HCT116 (cell line): ENCODE measurements around the gene RPGRIP1. TPM values are rescaled to one million over a fixed set of nuclear protein-coding genes. Genes with fewer than 3 reads are reported as not detected.

Source experiments
- ATAC-seq: fragments of 200-7000 bp; cut with Tn5 transposase; 2 replicates; pipeline ENCODE4 v1.9.1; 2020; ENCODE audit warnings: mild to moderate bottlenecking, moderate library complexity
- BruUV-seq: library from RNA; stranded (reverse); fragments of 400-500 nt; replicated peaks from 2 replicates; lab custom pipeline; 2021; lab: Mats Ljungman, UMichigan
- CTCF ChIA-PET: fragments of 300-600 bp; sonication (Branson Sonifier 250); formaldehyde crosslinking; loops from one replicate; lab custom pipeline; 2021; ENCODE audit warnings: antibody characterized with exemption; lab: Charles Lee
- POLR2A ChIA-PET: fragments of 300-600, 350-600 bp; sonication (Branson Sonifier 250); formaldehyde crosslinking; loops from one replicate; lab custom pipeline; 2021; ENCODE audit warnings: antibody characterized with exemption; lab: Charles Lee
- RAD21 ChIA-PET, 2 experiments: fragments of 300-600 bp; sonication (Branson Sonifier 250); formaldehyde crosslinking; loops; one replicate each; lab custom pipeline; 2023; ENCODE audit warnings: low total read pairs in 2 of 2; ENCODE audit not compliant: uncharacterized antibody in 2 of 2, unreplicated experiment in 2 of 2, low non-redundant PET in 1 of 2; lab: Charles Lee
- DNase-seq: peaks from one replicate; pipeline ENCODE4 v3.0.0-alpha.2; 2010; ENCODE audit warnings: low read depth, low spot score
- H2AFZ ChIP-seq: fragments of 200-600 bp; shearing (Covaris generic), sonication (generic); 2 replicates; pipeline ENCODE4 v1.6.1; 2017; ENCODE audit warnings: low read depth, mixed run types, mixed read lengths, antibody characterized with exemption, low read length; ENCODE audit not compliant: poor library complexity, severe bottlenecking
- H3K27ac ChIP-seq: 2 replicates; pipeline ENCODE4 v1.5.1; 2012; ENCODE audit warnings: low read depth, low read length
- H3K27me3 ChIP-seq: fragments of 200-600 bp; sonication (generic); 2 replicates; pipeline ENCODE4 v1.6.1; 2016; ENCODE audit warnings: mixed run types, low read length, mixed read lengths; ENCODE audit not compliant: insufficient read depth
- H3K36me3 ChIP-seq, 2 experiments: fragments of 200-500 bp in 1 of 2; fragments of 200-600 bp in 1 of 2; sonication (Bioruptor generic) in 1 of 2; sonication (generic) in 1 of 2; 2 replicates each; pipeline versions ENCODE4 v1.5.1 to v1.6.1; 2014 to 2016; ENCODE audit warnings: low read length in 2 of 2, inconsistent platforms in 1 of 2, mixed read lengths in 1 of 2, mixed run types in 1 of 2; ENCODE audit not compliant: insufficient read depth in 2 of 2, control insufficient read depth in 1 of 2
- H3K4me1 ChIP-seq, 2 experiments: fragments of 200-600 bp in 1 of 2; sonication (generic) in 1 of 2; 2 replicates each; pipeline versions ENCODE4 v1.5.1 to v1.6.1; 2012 to 2017; ENCODE audit warnings: low read length in 2 of 2, inconsistent platforms in 1 of 2, mild to moderate bottlenecking in 1 of 2, mixed read lengths in 1 of 2, mixed run types in 1 of 2, moderate library complexity in 1 of 2; ENCODE audit not compliant: insufficient read depth in 2 of 2, control insufficient read depth in 1 of 2
- H3K4me2 ChIP-seq: fragments of 200-600 bp; sonication (generic); 2 replicates; pipeline ENCODE4 v1.6.1; 2017; ENCODE audit warnings: mixed run types, low read length, mixed read lengths
- H3K4me3 ChIP-seq, 2 experiments: fragments of 200-600 bp in 1 of 2; sonication (generic) in 1 of 2; replicated peaks in 1 of 2; 2 replicates each; pipeline ENCODE4 v1.5.1; 2011 to 2016; ENCODE audit warnings: low read length in 2 of 2, control low read depth in 1 of 2, low read depth in 1 of 2, mild to moderate bottlenecking in 1 of 2, mixed read lengths in 1 of 2, mixed run types in 1 of 2
- H3K79me2 ChIP-seq: fragments of 200-600 bp; sonication (generic); 2 replicates; pipeline ENCODE4 v1.6.1; 2017; ENCODE audit warnings: mild to moderate bottlenecking, mixed run types, low read length, moderate library complexity, mixed read lengths; ENCODE audit not compliant: insufficient read depth
- H3K9ac ChIP-seq: fragments of 200-600 bp; sonication (generic); 2 replicates; pipeline ENCODE4 v1.6.1; 2016; ENCODE audit warnings: low read length, mixed read lengths
- H3K9me2 ChIP-seq: fragments of 200-600 bp; sonication (generic), shearing (Covaris generic); 2 replicates; pipeline ENCODE4 v1.6.1; 2017; ENCODE audit warnings: mixed run types, mild to moderate bottlenecking, moderate library complexity; ENCODE audit not compliant: insufficient read depth
- H3K9me3 ChIP-seq, 2 experiments: fragments of 200-500 bp in 1 of 2; fragments of 200-600 bp in 1 of 2; sonication (Bioruptor generic) in 1 of 2; sonication (generic) in 1 of 2; 2 replicates each; pipeline ENCODE4 v1.6.1; 2014 to 2017; ENCODE audit warnings: low read length in 2 of 2, mixed read lengths in 2 of 2, inconsistent platforms in 1 of 2, low read depth in 1 of 2, mild to moderate bottlenecking in 1 of 2, mixed run types in 1 of 2, moderate library complexity in 1 of 2; ENCODE audit not compliant: control insufficient read depth in 1 of 2, insufficient read depth in 1 of 2
- H4K20me1 ChIP-seq: fragments of 200-600 bp; sonication (generic), shearing (Covaris generic); 2 replicates; pipeline ENCODE4 v1.6.1; 2017; ENCODE audit warnings: mixed run types, mild to moderate bottlenecking, moderate library complexity; ENCODE audit not compliant: insufficient read depth
- ATF3 ChIP-seq: IDR thresholded peaks from 2 replicates; pipeline ENCODE4 v1.6.1; 2012
- CBX3 ChIP-seq: IDR thresholded peaks from 2 replicates; pipeline ENCODE4 v1.6.1; 2012; ENCODE audit warnings: low read depth
- CTCF ChIP-seq, 3 experiments: fragments of 200-600 bp in 1 of 3; sonication (generic) in 1 of 3; IDR thresholded peaks in 2 of 3; conservative IDR thresholded peaks in 1 of 3; 2 replicates each; pipeline ENCODE4 v1.5.1; 2012 to 2017; ENCODE audit warnings: low read depth in 2 of 3, low read length in 2 of 3, antibody characterized with exemption in 1 of 3, borderline replicate concordance in 1 of 3, control low read depth in 1 of 3, mild to moderate bottlenecking in 1 of 3, mixed read lengths in 1 of 3, mixed run types in 1 of 3, moderate library complexity in 1 of 3; ENCODE audit not compliant: insufficient read depth in 1 of 3
- EGR1 ChIP-seq: IDR thresholded peaks from 2 replicates; pipeline ENCODE4 v1.6.1; 2012; ENCODE audit warnings: low read depth
- EZH2 ChIP-seq: fragments of 200-600 bp; sonication (generic); IDR thresholded peaks from 2 replicates; pipeline ENCODE4 v1.6.1; 2017; ENCODE audit warnings: antibody characterized with exemption, mixed run types
- MAX ChIP-seq: IDR thresholded peaks from 2 replicates; pipeline ENCODE4 v1.6.1; 2012
- POLR2A ChIP-seq: IDR thresholded peaks from 2 replicates; pipeline ENCODE4 v1.7.0; 2011; ENCODE audit warnings: borderline replicate concordance; ENCODE audit not compliant: insufficient read depth, insufficient read length; ENCODE audit errors: extremely low read depth
- POLR2AphosphoS5 ChIP-seq: IDR thresholded peaks from 2 replicates; pipeline ENCODE4 v1.6.1; 2011; ENCODE audit warnings: mild to moderate bottlenecking, low read depth, low read length, moderate library complexity
- RAD21 ChIP-seq: IDR thresholded peaks from 2 replicates; pipeline ENCODE4 v1.6.1; 2012; ENCODE audit warnings: low read depth, mild to moderate bottlenecking
- SIN3A ChIP-seq: IDR thresholded peaks from 2 replicates; pipeline ENCODE4 v1.6.1; 2012; ENCODE audit warnings: low read depth
- SP1 ChIP-seq: IDR thresholded peaks from 2 replicates; pipeline ENCODE4 v1.6.1; 2012; ENCODE audit warnings: low read depth
- SRF ChIP-seq: IDR thresholded peaks from 2 replicates; pipeline ENCODE4 v1.6.1; 2012; ENCODE audit warnings: low read depth
- YY1 ChIP-seq: IDR thresholded peaks from 2 replicates; pipeline ENCODE4 v1.6.1; 2011; ENCODE audit warnings: low read length, low read depth, moderate library complexity, mild to moderate bottlenecking; ENCODE audit not compliant: insufficient replicate concordance; ENCODE audit errors: extremely low read depth
- ZBTB33 ChIP-seq: IDR thresholded peaks from 2 replicates; pipeline ENCODE4 v1.6.1; 2011; ENCODE audit warnings: mild to moderate bottlenecking, low read length, moderate library complexity; ENCODE audit not compliant: insufficient replicate concordance; ENCODE audit errors: extremely low read depth
- ZFX ChIP-seq: fragments of 450-650 bp; IDR thresholded peaks from 2 replicates; pipeline ENCODE4 v1.6.1; 2017
- ZNF274 ChIP-seq: fragments of 200-500 bp; sonication (Bioruptor generic); IDR thresholded peaks from 2 replicates; pipeline ENCODE4 v1.6.1; 2014; ENCODE audit warnings: mild to moderate bottlenecking, low read depth, low read length, inconsistent platforms
- intact Hi-C: fragments of 100-400 bp; cut with micrococcal nuclease; formaldehyde crosslinking; loops from 2 replicates; pipeline ENCODE4 v1.10.0; 2022
- total RNA-seq: library from RNA; stranded (reverse); gene quantifications from one replicate; pipeline ENCODE4 v1.2.1, GENCODE V29; 2021; ENCODE audit not compliant: unreplicated experiment

RPGRIP1 gene
- total RNA-seq, 1 experiment from 2014 or later: not detected

- ATAC-seq: no peak
Measured at GRCh38 chr14:21248338-21248737, 31.5 kb upstream of the RPGRIP1 start.

GRCh38 chr14:21248739-21249411 is 31.0 kb upstream of the RPGRIP1 start:
- ATAC-seq (no peak), DNase-seq (no peak)
- intact Hi-C loops: no loop called here
- Histone ChIP-seq H3K79me2 (peaks cover 100% of the 10 kb centered on the region), H3K4me3 (no peak overlapping the region), H3K4me2 (no peak overlapping the region), H3K27me3 (no peaks in the 10 kb centered on the region), H3K27ac (no peak overlapping the region), H2AFZ (no peak overlapping the region), H3K9me2 (no peaks in the 10 kb centered on the region), H4K20me1 (peaks cover 88% of the 10 kb centered on the region), H3K9me3 (no peaks in the 10 kb centered on the region), H3K9ac (no peak overlapping the region), H3K36me3 (peaks cover 59 to 63% of the 10 kb centered on the region in 2 experiments), H3K4me1 (no peaks in the 10 kb centered on the region)
- no TSS peak for BruUV-seq
- ChIA-PET RAD21 (no interaction called here), CTCF (no interaction called here), POLR2A (no interaction called here)
- TF ChIP-seq SIN3A (no peak), CBX3 (no peak), POLR2A (no peak), ATF3 (no peak), CTCF (IDR thresholded peaks at IDR 0.05 in 2 of 3, conservative IDR thresholded peaks at IDR 0.05 in 1 of 3; ENCODE audit: borderline replicate concordance in 1 of 3, insufficient read depth in 1 of 3, low read depth in 2 of 3, low read length in 2 of 3) (no peak), MAX (no peak), ZBTB33 (no peak), ZNF274 (no peak), SRF (no peak), RAD21 (no peak), EGR1 (no peak), ZFX (no peak), EZH2 (no peak), SP1 (no peak)

More at GRCh38 chr14:21248338-21248737, 31.5 kb upstream of the RPGRIP1 start:
- DNase-seq: no peak
- peaks cover 87% of the 10 kb centered on the region for H4K20me1 ChIP-seq
- CTCF ChIA-PET: no interaction called here
- H3K79me2 ChIP-seq: peaks cover 100% of the 10 kb centered on the region
- no peaks in the 10 kb centered on the region for H3K9me3 ChIP-seq
- H3K9ac ChIP-seq: no peak overlapping the region
- H2AFZ ChIP-seq: no peak overlapping the region
- H3K27ac ChIP-seq: no peak overlapping the region
- no peaks in the 10 kb centered on the region for H3K27me3 ChIP-seq
- no peaks in the 10 kb centered on the region for H3K4me1 ChIP-seq
- H3K4me3 ChIP-seq: no peak overlapping the region
- POLR2A ChIA-PET: no interaction called here
- peaks cover 61 to 66% of the 10 kb centered on the region in 2 experiments for H3K36me3 ChIP-seq
- H3K9me2 ChIP-seq: no peaks in the 10 kb centered on the region
- BruUV-seq: no TSS peak
- no peak overlapping the region for H3K4me2 ChIP-seq
- TF ChIP-seq ATF3 (no peak), SP1 (no peak), YY1 (no peak), POLR2AphosphoS5 (no peak)
- intact Hi-C loops: no loop called here
- RAD21 ChIA-PET: no interaction called here
